T-helper 2 cell treated with Interferon-gamma antibody and Interleukin-4, amounts not matched to agents 5 μg/mL and 100 μg/mL, for 36 hours (primary cell): Measurements from ENCODE around the gene NUMB.
"Not testable (repeated sequence)": the region's sequence is repeated elsewhere in the genome, so short reads cannot be mapped to it uniquely, and the experiment has no call there.

ENCODE experiments used
- DNase-seq: peaks from one replicate; pipeline ENCODE4 v3.0.0; 2021; ENCODE audit warnings: low spot score
- H3K27ac Mint-ChIP-seq: one replicate; pipeline ENCODE4 v1.8.0; 2021; ENCODE audit warnings: mild to moderate bottlenecking, mixed read lengths
- H3K27me3 Mint-ChIP-seq: one replicate; pipeline ENCODE4 v1.8.0; 2021; ENCODE audit warnings: low read depth, mixed read lengths
- H3K36me3 Mint-ChIP-seq: one replicate; pipeline ENCODE4 v1.8.0; 2021; ENCODE audit warnings: low read depth, mixed read lengths
- H3K4me1 Mint-ChIP-seq: one replicate; pipeline ENCODE4 v1.8.0; 2021; ENCODE audit warnings: low read depth, mixed read lengths
- H3K4me3 Mint-ChIP-seq: one replicate; pipeline ENCODE4 v1.8.0; 2022; ENCODE audit warnings: mild to moderate bottlenecking, moderate library complexity, mixed read lengths
- H3K9me3 Mint-ChIP-seq: one replicate; pipeline ENCODE4 v1.8.0; 2021; ENCODE audit warnings: mixed read lengths

Gene NUMB

GRCh38 chr14:73422515-73422914 lies 35.8 kb downstream of the NUMB start:
- Mint-ChIP-seq H3K36me3 (peaks cover 9% of the 10 kb centered on the region), H3K4me3 (no peak overlapping the region), H3K4me1 (peaks cover 15% of the 10 kb centered on the region), H3K27ac (no peak overlapping the region), H3K27me3 (no peaks in the 10 kb centered on the region), H3K9me3 (no peaks in the 10 kb centered on the region)
- no peak for DNase-seq

- Mint-ChIP-seq H3K9me3 (no peaks in the 10 kb centered on the region), H3K27ac (no peak overlapping the region), H3K4me3 (no peak overlapping the region), H3K36me3 (peaks cover 7% of the 10 kb centered on the region), H3K27me3 (no peaks in the 10 kb centered on the region), H3K4me1 (peaks cover 7% of the 10 kb centered on the region)
- DNase-seq, result no peak
Measured at GRCh38 chr14:73418227-73418626, 40.1 kb downstream of the NUMB start.

- H3K9me3 Mint-ChIP-seq, H3K4me3 Mint-ChIP-seq, H3K4me1 Mint-ChIP-seq, H3K27me3 Mint-ChIP-seq, DNase-seq, H3K27ac Mint-ChIP-seq: not testable (repeated sequence)
- H3K36me3 Mint-ChIP-seq, result peaks cover 28% of the 10 kb centered on the region
Measured at GRCh38 chr14:73406248-73406647, 52.1 kb downstream of the NUMB start.

GRCh38 chr14:73403181-73403752 lies 55.1 kb downstream of the NUMB start:
- Mint-ChIP-seq H3K4me3 (no peak overlapping the region), H3K27ac (no peak overlapping the region), H3K36me3 (peaks cover 13% of the 10 kb centered on the region), H3K4me1 (no peaks in the 10 kb centered on the region), H3K27me3 (no peaks in the 10 kb centered on the region), H3K9me3 (no peaks in the 10 kb centered on the region)
- DNase-seq, result no peak

- Mint-ChIP-seq H3K27ac (no peak overlapping the region), H3K9me3 (no peaks in the 10 kb centered on the region), H3K4me3 (no peak overlapping the region)
Measured at GRCh38 chr14:73402579-73402978, 55.8 kb downstream of the NUMB start.

GRCh38 chr14:73397810-73398209 lies 60.5 kb downstream of the NUMB start:
- H3K36me3 Mint-ChIP-seq, result no peaks in the 10 kb centered on the region
- H3K27ac Mint-ChIP-seq, result no peak overlapping the region
- no peak for DNase-seq
- no peaks in the 10 kb centered on the region for H3K9me3 Mint-ChIP-seq
- no peaks in the 10 kb centered on the region for H3K27me3 Mint-ChIP-seq
- H3K4me1 Mint-ChIP-seq, result peaks cover 7% of the 10 kb centered on the region
- H3K4me3 Mint-ChIP-seq, result no peak overlapping the region

More at GRCh38 chr14:73402579-73402978, 55.8 kb downstream of the NUMB start:
- Mint-ChIP-seq H3K4me1 (no peaks in the 10 kb centered on the region), H3K27me3 (no peaks in the 10 kb centered on the region), H3K36me3 (peaks cover 11% of the 10 kb centered on the region)
- DNase-seq, result no peak

- no peak overlapping the region for H3K4me3 Mint-ChIP-seq
- peaks cover 14% of the 10 kb centered on the region for H3K4me1 Mint-ChIP-seq
- H3K27me3 Mint-ChIP-seq, result no peaks in the 10 kb centered on the region
- H3K36me3 Mint-ChIP-seq, result no peaks in the 10 kb centered on the region
- no peak for DNase-seq
- H3K27ac Mint-ChIP-seq, result no peak overlapping the region
- no peaks in the 10 kb centered on the region for H3K9me3 Mint-ChIP-seq
Measured at GRCh38 chr14:73394317-73394716, 64.0 kb downstream of the NUMB start.

- DNase-seq, result no peak
- Mint-ChIP-seq H3K27ac (no peak overlapping the region), H3K9me3 (no peaks in the 10 kb centered on the region), H3K4me1 (peaks cover 14% of the 10 kb centered on the region), H3K4me3 (no peak overlapping the region), H3K36me3 (no peaks in the 10 kb centered on the region), H3K27me3 (no peaks in the 10 kb centered on the region)
Measured at GRCh38 chr14:73393375-73393774, 65.0 kb downstream of the NUMB start.

- H3K27me3 Mint-ChIP-seq, result no peaks in the 10 kb centered on the region
Measured at GRCh38 chr14:73392329-73393257, 65.8 kb downstream of the NUMB start.

GRCh38 chr14:73387860-73388259 lies 70.5 kb downstream of the NUMB start:
- H3K27me3 Mint-ChIP-seq, H3K4me3 Mint-ChIP-seq, H3K9me3 Mint-ChIP-seq, H3K27ac Mint-ChIP-seq, H3K4me1 Mint-ChIP-seq, DNase-seq, H3K36me3 Mint-ChIP-seq: not testable (repeated sequence)

More at GRCh38 chr14:73392329-73393257, 65.8 kb downstream of the NUMB start:
- Mint-ChIP-seq H3K27ac (peak overlapping the region; percentile 9), H3K9me3 (no peaks in the 10 kb centered on the region), H3K4me1 (peaks cover 14% of the 10 kb centered on the region), H3K36me3 (no peaks in the 10 kb centered on the region), H3K4me3 (no peak overlapping the region)
- no peak for DNase-seq

GRCh38 chr14:73386342-73386741 lies 72.0 kb downstream of the NUMB start:
- Mint-ChIP-seq H3K4me3 (no peak overlapping the region), H3K27ac (no peak overlapping the region), H3K27me3 (no peaks in the 10 kb centered on the region), H3K36me3 (peaks cover 6% of the 10 kb centered on the region), H3K4me1 (no peaks in the 10 kb centered on the region), H3K9me3 (no peaks in the 10 kb centered on the region)
- DNase-seq, result no peak

GRCh38 chr14:73385021-73385420 lies 73.3 kb downstream of the NUMB start:
- H3K27ac Mint-ChIP-seq, H3K4me1 Mint-ChIP-seq, DNase-seq, H3K9me3 Mint-ChIP-seq, H3K4me3 Mint-ChIP-seq, H3K27me3 Mint-ChIP-seq, H3K36me3 Mint-ChIP-seq: not testable (repeated sequence)

GRCh38 chr14:73383356-73383755 lies 75.0 kb downstream of the NUMB start:
- no peaks in the 10 kb centered on the region for H3K27me3 Mint-ChIP-seq
- H3K36me3 Mint-ChIP-seq, result peaks cover 8% of the 10 kb centered on the region
- H3K27ac Mint-ChIP-seq, result no peak overlapping the region
- no peaks in the 10 kb centered on the region for H3K4me1 Mint-ChIP-seq
- no peaks in the 10 kb centered on the region for H3K9me3 Mint-ChIP-seq
- DNase-seq, result no peak
- no peak overlapping the region for H3K4me3 Mint-ChIP-seq

GRCh38 chr14:73381380-73382013 lies 76.8 kb downstream of the NUMB start:
- H3K4me3 Mint-ChIP-seq, result no peak overlapping the region
- H3K36me3 Mint-ChIP-seq, result peaks cover 8% of the 10 kb centered on the region
- no peaks in the 10 kb centered on the region for H3K27me3 Mint-ChIP-seq
- H3K27ac Mint-ChIP-seq, result no peak overlapping the region
- no peak for DNase-seq
- no peaks in the 10 kb centered on the region for H3K9me3 Mint-ChIP-seq
- no peaks in the 10 kb centered on the region for H3K4me1 Mint-ChIP-seq
